ENCODE data around the gene ADRM1.

GRCh38 chr20:62280303-62280702 lies 22.5 kb upstream of the ADRM1 start:
- TF ChIP-seq CTCF (IDR thresholded peaks at IDR 0.05) (no peak), POLR2A (IDR thresholded peaks at IDR 0.05) (no peak)
